Thymus (tissue), 11 donors: Measurements from ENCODE around the gene ZFP36. TPM values are rescaled to one million over a fixed set of nuclear protein-coding genes. Genes with fewer than 3 reads are reported as not detected.
"Not testable (repeated sequence)": the region's sequence is repeated elsewhere in the genome, so short reads cannot be mapped to it uniquely, and the experiment has no call there.

Experiments used
- DNase-seq, 9 donors: peaks; one replicate each; pipeline ENCODE4 v3.0.0-alpha.2; 2013; ENCODE audit warnings: low spot score in 9 of 9, low read depth in 6 of 9, missing footprints in 1 of 9
- H3K27ac ChIP-seq, 2 donors: one replicate each; pipeline ENCODE4 v1.5.1; 2013; ENCODE audit warnings: control low read depth in 1 of 2, low read depth in 1 of 2, low read length in 1 of 2, mild to moderate bottlenecking in 1 of 2, moderate library complexity in 1 of 2
- H3K27me3 ChIP-seq, 2 donors: one replicate each; pipeline ENCODE4 v1.5.1; 2013; ENCODE audit warnings: low read length in 1 of 2; ENCODE audit not compliant: control insufficient read depth in 2 of 2, insufficient read depth in 1 of 2
- H3K36me3 ChIP-seq, 2 donors: one replicate each; pipeline ENCODE4 v1.5.1; 2013; ENCODE audit warnings: low read length in 1 of 2, mild to moderate bottlenecking in 1 of 2, moderate library complexity in 1 of 2; ENCODE audit not compliant: control insufficient read depth in 2 of 2, insufficient read depth in 2 of 2
- H3K4me1 ChIP-seq, 2 donors: one replicate each; pipeline ENCODE4 v1.5.1; 2013; ENCODE audit warnings: low read length in 2 of 2; ENCODE audit not compliant: control insufficient read depth in 2 of 2, insufficient read depth in 2 of 2
- H3K4me3 ChIP-seq, 2 donors: one replicate each; pipeline ENCODE4 v1.5.1; 2013; ENCODE audit warnings: low read length in 2 of 2, control low read depth in 1 of 2, mild to moderate bottlenecking in 1 of 2
- H3K9me3 ChIP-seq, 2 donors: one replicate each; pipeline ENCODE4 v1.5.1; 2013; ENCODE audit warnings: low read length in 1 of 2, mild to moderate bottlenecking in 1 of 2; ENCODE audit not compliant: control insufficient read depth in 2 of 2, insufficient read depth in 1 of 2
- WGBS: extraction: QIAGEN DNeasy Blood & Tissue Kit; methylation state at CpG from one replicate; pipeline ENCODE4 v1.1.7; 2013; 5-methylcytosine and 5-hydroxymethylcytosine counted together
- polyA plus RNA-seq: library from polyadenylated mRNA; stranded (reverse); fragments of 200-250 nt; gene quantifications from one replicate; pipeline ENCODE4 v1.2.3, GENCODE V29; 2013
- total RNA-seq: library from RNA; stranded (reverse); fragments of 120-200 nt; gene quantifications from one replicate; pipeline ENCODE4 v1.2.4, GENCODE V29; 2013
- donor health status: healthy.

Gene ZFP36
- total and polyA plus RNA-seq, 2 donors: 15.8 to 250 TPM

DNA sequence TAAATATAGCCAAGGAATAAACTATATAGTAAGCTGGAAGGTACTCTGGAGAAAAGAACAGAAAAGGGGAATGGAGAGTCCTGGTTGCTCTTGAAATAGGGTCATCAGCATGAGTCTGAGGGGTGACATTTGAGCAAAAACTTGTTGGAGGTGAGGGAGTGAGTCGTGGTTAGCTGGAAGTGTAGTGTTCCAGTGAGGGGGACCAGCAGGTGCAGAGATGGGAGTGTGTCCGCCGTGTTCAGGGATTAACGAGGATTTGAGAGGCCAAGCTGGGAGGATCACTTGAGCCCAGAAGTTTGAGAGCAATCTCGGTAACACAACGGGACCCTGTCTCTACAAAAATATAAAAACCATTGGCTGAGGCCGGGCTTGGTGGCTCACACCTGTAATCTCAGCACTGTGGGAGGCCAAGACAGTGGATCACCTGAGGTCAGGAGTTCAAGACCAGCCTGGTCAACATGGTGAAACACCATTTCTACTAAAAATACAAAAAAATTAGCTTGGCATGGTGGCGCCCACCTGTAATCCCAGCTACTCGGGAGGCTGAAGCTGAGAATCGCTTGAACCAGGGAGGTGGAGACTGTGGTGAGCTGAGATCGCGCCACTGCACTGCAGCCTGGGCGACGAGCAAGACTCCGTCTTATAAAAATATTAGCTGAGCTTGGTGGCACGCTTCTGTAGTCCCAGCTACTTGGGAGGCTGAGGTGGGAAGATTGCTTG lies 39.9 kb downstream of the ZFP36 start:
- WGBS: 92% methylated on average over 16 of the region's 16 CpGs

GRCh38 chr19:39448271-39448670 lies 41.6 kb downstream of the ZFP36 start:
- H3K27me3 ChIP-seq: no peaks in the 10 kb centered on the region
- no peak overlapping the region for H3K4me3 ChIP-seq
- 62% methylated on average over 3 of the region's 3 CpGs for WGBS
- H3K36me3 ChIP-seq: peaks cover 9 to 23% of the 10 kb centered on the region in 2 donors
- no peaks in the 10 kb centered on the region for H3K9me3 ChIP-seq
- H3K4me1 ChIP-seq: peaks cover 18 to 21% of the 10 kb centered on the region in 2 donors
- no peak for DNase-seq
- H3K27ac ChIP-seq: no peak overlapping the region

More for the DNA sequence above, 39.9 kb downstream of the ZFP36 start:
- DNase-seq: no peak
- Histone ChIP-seq H3K9me3 (no peaks in the 10 kb centered on the region), H3K27ac (no peak overlapping the region), H3K36me3 (peaks cover 6 to 8% of the 10 kb centered on the region in 2 donors), H3K27me3 (no peaks in the 10 kb centered on the region), H3K4me1 (peaks cover 18 to 21% of the 10 kb centered on the region in 2 donors), H3K4me3 (peak overlapping the region; percentile 79 to 87)

- peaks cover 15 to 20% of the 10 kb centered on the region in 2 donors for H3K4me1 ChIP-seq
- no peaks in the 10 kb centered on the region for H3K9me3 ChIP-seq
- WGBS: 93% methylated on average over 8 of the region's 8 CpGs
- no peak overlapping the region for H3K4me3 ChIP-seq
- no peaks in the 10 kb centered on the region for H3K27me3 ChIP-seq
- H3K27ac ChIP-seq: no peak overlapping the region
- peaks cover 17 to 27% of the 10 kb centered on the region in 2 donors for H3K36me3 ChIP-seq
- DNase-seq: no peak
Observed at GRCh38 chr19:39449116-39449797, 42.6 kb downstream of the ZFP36 start.

DNA sequence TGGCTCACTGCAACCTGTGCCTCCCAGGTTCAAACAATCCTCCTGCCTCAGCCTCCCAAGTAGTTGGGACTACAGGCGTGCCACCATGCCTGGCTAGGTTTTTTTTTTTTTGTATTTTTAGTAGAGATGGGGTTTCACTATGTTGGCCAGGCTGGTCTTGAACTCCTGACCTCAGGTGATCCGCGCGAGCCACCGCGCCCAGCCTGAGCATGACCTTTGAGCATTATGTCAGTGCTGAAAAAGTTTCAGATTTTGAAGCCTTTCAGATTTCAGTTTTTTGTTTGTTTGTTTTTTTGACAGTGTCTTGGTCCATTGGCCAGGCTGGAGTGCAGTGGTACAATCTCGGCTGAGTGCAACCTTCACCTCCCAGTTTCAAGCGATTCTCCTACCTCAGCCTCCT lies 44.6 kb downstream of the ZFP36 start:
- H3K9me3 ChIP-seq, H3K4me3 ChIP-seq, H3K27me3 ChIP-seq, H3K27ac ChIP-seq, DNase-seq: not testable (repeated sequence)
- peaks cover 13 to 14% of the 10 kb centered on the region in 2 donors for H3K4me1 ChIP-seq
- H3K36me3 ChIP-seq: peaks cover 23 to 36% of the 10 kb centered on the region in 2 donors
- WGBS: 98% methylated on average over 8 of the region's 8 CpGs

Other genes starting within 250 kb of the ZFP36 start
- 2.1 TPM for gene NCCRP1, start 209.9 kb upstream of the ZFP36 start, total RNA-seq
- 13.2 TPM for gene NCCRP1, start 209.9 kb upstream of the ZFP36 start, polyA plus RNA-seq
- not detected for gene SYCN, start 202.6 kb upstream of the ZFP36 start, total RNA-seq
- gene SYCN, start 202.6 kb upstream of the ZFP36 start, polyA plus RNA-seq: not detected
- gene IFNL3, start 161.8 kb upstream of the ZFP36 start, total RNA-seq: not detected
- 0.07 TPM for gene IFNL3, start 161.8 kb upstream of the ZFP36 start, polyA plus RNA-seq
- not detected for gene IFNL4, start 158.0 kb upstream of the ZFP36 start, total RNA-seq
- 0.05 TPM for gene IFNL4, start 158.0 kb upstream of the ZFP36 start, polyA plus RNA-seq
- gene IFNL2, start 138.5 kb upstream of the ZFP36 start, total RNA-seq: 0.14 TPM
- gene IFNL2, start 138.5 kb upstream of the ZFP36 start, polyA plus RNA-seq: 0.07 TPM
- not detected for gene IFNL1, start 110.4 kb upstream of the ZFP36 start, total RNA-seq
- 0.21 TPM for gene IFNL1, start 110.4 kb upstream of the ZFP36 start, polyA plus RNA-seq
- gene LRFN1, start 86.0 kb upstream of the ZFP36 start, total RNA-seq: 0.42 TPM
- 2.6 TPM for gene LRFN1, start 86.0 kb upstream of the ZFP36 start, polyA plus RNA-seq
- 519 TPM for gene GMFG, start 70.8 kb upstream of the ZFP36 start, total RNA-seq
- 531 TPM for gene GMFG, start 70.8 kb upstream of the ZFP36 start, polyA plus RNA-seq
- 11.7 TPM for gene SAMD4B, start 64.4 kb upstream of the ZFP36 start, total RNA-seq
- 64.9 TPM for gene SAMD4B, start 64.4 kb upstream of the ZFP36 start, polyA plus RNA-seq
- 33.4 TPM for gene PAF1, start 15.7 kb upstream of the ZFP36 start, total RNA-seq
- 40.1 TPM for gene PAF1, start 15.7 kb upstream of the ZFP36 start, polyA plus RNA-seq
- 15.8 TPM for gene MED29, start 15.5 kb upstream of the ZFP36 start, total RNA-seq
- 27.8 TPM for gene MED29, start 15.5 kb upstream of the ZFP36 start, polyA plus RNA-seq
- 13.0 TPM for gene PLEKHG2, start 5.8 kb downstream of the ZFP36 start, total RNA-seq
- 30.8 TPM for gene PLEKHG2, start 5.8 kb downstream of the ZFP36 start, polyA plus RNA-seq
- 788 TPM for gene RPS16, start 29.1 kb downstream of the ZFP36 start, total RNA-seq
- gene RPS16, start 29.1 kb downstream of the ZFP36 start, polyA plus RNA-seq: 3,143 TPM
- gene SUPT5H, start 38.7 kb downstream of the ZFP36 start, total RNA-seq: 39.0 TPM
- 203 TPM for gene SUPT5H, start 38.7 kb downstream of the ZFP36 start, polyA plus RNA-seq
- gene TIMM50, start 74.0 kb downstream of the ZFP36 start, total RNA-seq: 49.3 TPM
- 44.0 TPM for gene TIMM50, start 74.0 kb downstream of the ZFP36 start, polyA plus RNA-seq
- 0.14 TPM for gene DLL3, start 92.1 kb downstream of the ZFP36 start, total RNA-seq
- 0.14 TPM for gene DLL3, start 92.1 kb downstream of the ZFP36 start, polyA plus RNA-seq
- 0.19 TPM for gene SELENOV, start 108.3 kb downstream of the ZFP36 start, total RNA-seq
- gene SELENOV, start 108.3 kb downstream of the ZFP36 start, polyA plus RNA-seq: not detected
- gene EID2B, start 126.0 kb downstream of the ZFP36 start, total RNA-seq: 4.3 TPM
- gene EID2B, start 126.0 kb downstream of the ZFP36 start, polyA plus RNA-seq: 10.6 TPM
- gene EID2, start 133.3 kb downstream of the ZFP36 start, total RNA-seq: 12.6 TPM
- 29.3 TPM for gene EID2, start 133.3 kb downstream of the ZFP36 start, polyA plus RNA-seq
- gene LGALS13, start 195.7 kb downstream of the ZFP36 start, total RNA-seq: 0.38 TPM
- gene LGALS13, start 195.7 kb downstream of the ZFP36 start, polyA plus RNA-seq: 0.66 TPM
- 0.33 TPM for gene LGALS16, start 249.1 kb downstream of the ZFP36 start, total RNA-seq
- 1.1 TPM for gene LGALS16, start 249.1 kb downstream of the ZFP36 start, polyA plus RNA-seq